SK-N-SH treated with all-trans-retinoic acid at 6 μM for 48 hours (cell line): Measurements from ENCODE around the gene KRT23.

Source experiments
- ATAC-seq: fragments of 200-7000 bp; cut with Tn5 transposase; 3 replicates; pipeline ENCODE4 v1.9.1; 2020; ENCODE audit warnings: mild to moderate bottlenecking, moderate library complexity
- ARNTL ChIP-seq: fragments of 450-650 bp; formaldehyde crosslinking; IDR thresholded peaks from 2 replicates; pipeline ENCODE4 v1.5.0; 2020; ENCODE audit warnings: low read depth, mild to moderate bottlenecking, moderate library complexity, borderline replicate concordance
- BACH2 ChIP-seq: fragments of 250-450 bp; sonication (Bioruptor Pico); IDR thresholded peaks from 2 replicates; pipeline ENCODE4 v1.9.0; 2021; ENCODE audit warnings: mild to moderate bottlenecking, borderline replicate concordance
- CSDC2 ChIP-seq: fragments of 250-450 bp; sonication (Bioruptor Pico); IDR thresholded peaks from 2 replicates; pipeline ENCODE4 v1.5.0; 2020; ENCODE audit warnings: mild to moderate bottlenecking, moderate library complexity
- ESRRG ChIP-seq: fragments of 250-450 bp; sonication (Bioruptor Pico); IDR thresholded peaks from 2 replicates; pipeline ENCODE4 v1.6.1; 2021; ENCODE audit warnings: mild to moderate bottlenecking
- GLIS3 ChIP-seq: fragments of 250-450 bp; sonication (Bioruptor Pico); IDR thresholded peaks from 2 replicates; pipeline ENCODE4 v1.5.0; 2020; ENCODE audit warnings: mild to moderate bottlenecking, moderate library complexity
- ISL1 ChIP-seq: fragments of 250-450 bp; sonication (Bioruptor Pico); IDR thresholded peaks from 2 replicates; pipeline ENCODE4 v2.1.2; 2022; ENCODE audit warnings: mild to moderate bottlenecking, moderate library complexity
- OSR1 ChIP-seq: fragments of 250-450 bp; sonication (Bioruptor Pico); IDR thresholded peaks from 2 replicates; pipeline ENCODE4 v1.8.0; 2022; ENCODE audit warnings: moderate library complexity, mild to moderate bottlenecking, inconsistent platforms
- PPARA ChIP-seq: fragments of 250-450 bp; sonication (Bioruptor Pico); IDR thresholded peaks from 2 replicates; pipeline ENCODE4 v1.5.0; 2020; ENCODE audit warnings: mild to moderate bottlenecking, borderline replicate concordance
- RARB ChIP-seq: fragments of 250-450 bp; sonication (Bioruptor Pico); IDR thresholded peaks from 2 replicates; pipeline ENCODE4 v1.8.0; 2021; ENCODE audit warnings: mild to moderate bottlenecking, moderate library complexity
- SNAI2 ChIP-seq: fragments of 250-450 bp; sonication (Bioruptor Pico); IDR thresholded peaks from 2 replicates; pipeline ENCODE4 v1.5.0; 2020; ENCODE audit warnings: mild to moderate bottlenecking, moderate library complexity
- TCF4 ChIP-seq: fragments of 250-450 bp; sonication (Bioruptor Pico); IDR thresholded peaks from 2 replicates; pipeline ENCODE4 v1.8.0; 2021; ENCODE audit warnings: mild to moderate bottlenecking, moderate library complexity, borderline replicate concordance
- TOX ChIP-seq: fragments of 250-450 bp; sonication (Bioruptor Pico); IDR thresholded peaks from 2 replicates; pipeline ENCODE4 v1.8.0; 2021; ENCODE audit warnings: mild to moderate bottlenecking, moderate library complexity, borderline replicate concordance
- ZC3H10 ChIP-seq: fragments of 250-450 bp; sonication (Bioruptor Pico); IDR thresholded peaks from 2 replicates; pipeline ENCODE4 v1.5.1; 2021; ENCODE audit warnings: mild to moderate bottlenecking, moderate library complexity
- ZFP3 ChIP-seq: fragments of 250-450 bp; sonication (Bioruptor Pico); IDR thresholded peaks from 2 replicates; pipeline ENCODE4 v1.5.0; 2020; ENCODE audit warnings: mild to moderate bottlenecking, moderate library complexity
- ZFP30 ChIP-seq: fragments of 450-650 bp; formaldehyde crosslinking; IDR thresholded peaks from 2 replicates; pipeline ENCODE4 v1.5.0; 2022; ENCODE audit warnings: mild to moderate bottlenecking, moderate library complexity
- ZNF565 ChIP-seq: fragments of 450-650 bp; formaldehyde crosslinking; conservative IDR thresholded peaks from 2 replicates; pipeline ENCODE4 v1.5.0; 2020; ENCODE audit warnings: low read depth, mild to moderate bottlenecking, moderate library complexity
- ZNF70 ChIP-seq: fragments of 450-650 bp; formaldehyde crosslinking; IDR thresholded peaks from 2 replicates; pipeline ENCODE4 v1.5.0; 2020; ENCODE audit warnings: mild to moderate bottlenecking, moderate library complexity
- ZNF8 ChIP-seq: fragments of 450-650 bp; formaldehyde crosslinking; IDR thresholded peaks from 2 replicates; pipeline ENCODE4 v1.5.0; 2020; ENCODE audit warnings: mild to moderate bottlenecking, moderate library complexity
- TF ChIP-seq, protein P1 (sequence below): fragments of 250-450 bp; sonication (Bioruptor Pico); IDR thresholded peaks from 2 replicates; pipeline ENCODE4 v1.5.1; 2020; ENCODE audit warnings: low read depth, mild to moderate bottlenecking, moderate library complexity
- TF ChIP-seq, protein P2 (sequence below): fragments of 250-450 bp; sonication (Bioruptor Pico); IDR thresholded peaks from 2 replicates; pipeline ENCODE4 v1.8.0; 2021; ENCODE audit warnings: low read depth, mild to moderate bottlenecking, moderate library complexity, borderline replicate concordance
- TF ChIP-seq, protein P3 (sequence below): fragments of 250-450 bp; sonication (Bioruptor Pico); IDR thresholded peaks from 2 replicates; pipeline ENCODE4 v1.5.1; 2021; ENCODE audit warnings: mild to moderate bottlenecking, moderate library complexity
- TF ChIP-seq, protein P4 (sequence below): fragments of 250-450 bp; sonication (Bioruptor Pico); IDR thresholded peaks from 2 replicates; pipeline ENCODE4 v1.5.0; 2020; ENCODE audit warnings: mild to moderate bottlenecking, moderate library complexity
- TF ChIP-seq, protein P5 (sequence below): fragments of 250-450 bp; sonication (Bioruptor Pico); IDR thresholded peaks from 2 replicates; pipeline ENCODE4 v1.8.0; 2020; ENCODE audit warnings: mild to moderate bottlenecking, moderate library complexity, borderline replicate concordance

KRT23 gene

DNA sequence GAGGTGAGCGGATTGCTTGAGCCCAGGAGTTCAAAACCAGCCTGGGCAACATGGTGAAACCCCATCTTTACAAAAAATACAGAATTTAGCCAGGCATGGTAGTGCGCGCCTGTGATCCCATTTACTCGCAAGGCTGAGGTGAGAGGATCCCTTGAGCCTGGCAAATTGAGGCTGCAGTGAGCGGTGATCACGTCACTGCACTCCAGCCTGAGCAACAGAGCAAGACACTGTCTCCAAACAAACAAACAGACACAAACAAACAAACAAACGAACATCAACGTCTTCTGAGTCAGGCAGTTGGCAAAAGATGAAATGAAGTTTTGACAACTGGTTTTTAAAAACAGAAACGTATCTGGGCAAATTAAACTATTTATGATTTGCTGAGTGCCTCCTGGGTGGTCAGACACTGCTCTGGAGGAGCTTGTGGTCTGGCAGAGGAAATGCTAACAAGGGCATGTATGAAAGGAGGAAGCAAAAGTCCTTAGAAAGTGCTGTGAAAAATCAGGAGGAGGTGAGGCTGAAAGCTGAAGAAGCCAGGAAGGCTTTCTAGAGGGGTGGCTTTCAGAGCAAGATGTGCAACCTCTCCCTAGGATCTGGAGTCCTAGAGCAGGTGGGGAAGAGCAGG lies 42.2 kb downstream of the KRT23 start:
- no peak for ATAC-seq
- TF ChIP-seq ISL1 (CRISPR knock-in tag) (no peak), TOX (no peak), SNAI2 (CRISPR knock-in tag) (no peak), PPARA (CRISPR knock-in tag) (no peak), ZC3H10 (no peak), ESRRG (CRISPR knock-in tag) (no peak), OSR1 (CRISPR knock-in tag) (no peak), ZFP30 (CRISPR knock-in tag) (no peak), RARB (CRISPR knock-in tag) (no peak), CSDC2 (CRISPR knock-in tag) (no peak), ZNF565 (CRISPR knock-in tag) (no peak), BACH2 (no peak), GLIS3 (CRISPR knock-in tag) (no peak), TCF4 (CRISPR knock-in tag) (no peak), ZNF8 (CRISPR knock-in tag) (no peak), ZFP3 (CRISPR knock-in tag) (no peak)
- TF ChIP-seq, protein P1, sequence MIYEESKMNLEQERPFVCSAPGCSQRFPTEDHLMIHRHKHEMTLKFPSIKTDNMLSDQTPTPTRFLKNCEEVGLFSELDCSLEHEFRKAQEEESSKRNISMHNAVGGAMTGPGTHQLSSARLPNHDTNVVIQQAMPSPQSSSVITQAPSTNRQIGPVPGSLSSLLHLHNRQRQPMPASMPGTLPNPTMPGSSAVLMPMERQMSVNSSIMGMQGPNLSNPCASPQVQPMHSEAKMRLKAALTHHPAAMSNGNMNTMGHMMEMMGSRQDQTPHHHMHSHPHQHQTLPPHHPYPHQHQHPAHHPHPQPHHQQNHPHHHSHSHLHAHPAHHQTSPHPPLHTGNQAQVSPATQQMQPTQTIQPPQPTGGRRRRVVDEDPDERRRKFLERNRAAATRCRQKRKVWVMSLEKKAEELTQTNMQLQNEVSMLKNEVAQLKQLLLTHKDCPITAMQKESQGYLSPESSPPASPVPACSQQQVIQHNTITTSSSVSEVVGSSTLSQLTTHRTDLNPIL = no peak
- TF ChIP-seq, protein P2, sequence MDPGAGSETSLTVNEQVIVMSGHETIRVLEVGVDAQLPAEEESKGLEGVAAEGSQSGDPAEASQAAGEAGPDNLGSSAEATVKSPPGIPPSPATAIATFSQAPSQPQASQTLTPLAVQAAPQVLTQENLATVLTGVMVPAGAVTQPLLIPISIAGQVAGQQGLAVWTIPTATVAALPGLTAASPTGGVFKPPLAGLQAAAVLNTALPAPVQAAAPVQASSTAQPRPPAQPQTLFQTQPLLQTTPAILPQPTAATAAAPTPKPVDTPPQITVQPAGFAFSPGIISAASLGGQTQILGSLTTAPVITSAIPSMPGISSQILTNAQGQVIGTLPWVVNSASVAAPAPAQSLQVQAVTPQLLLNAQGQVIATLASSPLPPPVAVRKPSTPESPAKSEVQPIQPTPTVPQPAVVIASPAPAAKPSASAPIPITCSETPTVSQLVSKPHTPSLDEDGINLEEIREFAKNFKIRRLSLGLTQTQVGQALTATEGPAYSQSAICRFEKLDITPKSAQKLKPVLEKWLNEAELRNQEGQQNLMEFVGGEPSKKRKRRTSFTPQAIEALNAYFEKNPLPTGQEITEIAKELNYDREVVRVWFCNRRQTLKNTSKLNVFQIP (CRISPR knock-in tag) = no peak
- TF ChIP-seq, protein P3, sequence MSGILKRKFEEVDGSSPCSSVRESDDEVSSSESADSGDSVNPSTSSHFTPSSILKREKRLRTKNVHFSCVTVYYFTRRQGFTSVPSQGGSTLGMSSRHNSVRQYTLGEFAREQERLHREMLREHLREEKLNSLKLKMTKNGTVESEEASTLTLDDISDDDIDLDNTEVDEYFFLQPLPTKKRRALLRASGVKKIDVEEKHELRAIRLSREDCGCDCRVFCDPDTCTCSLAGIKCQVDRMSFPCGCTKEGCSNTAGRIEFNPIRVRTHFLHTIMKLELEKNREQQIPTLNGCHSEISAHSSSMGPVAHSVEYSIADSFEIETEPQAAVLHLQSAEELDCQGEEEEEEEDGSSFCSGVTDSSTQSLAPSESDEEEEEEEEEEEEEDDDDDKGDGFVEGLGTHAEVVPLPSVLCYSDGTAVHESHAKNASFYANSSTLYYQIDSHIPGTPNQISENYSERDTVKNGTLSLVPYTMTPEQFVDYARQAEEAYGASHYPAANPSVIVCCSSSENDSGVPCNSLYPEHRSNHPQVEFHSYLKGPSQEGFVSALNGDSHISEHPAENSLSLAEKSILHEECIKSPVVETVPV (CRISPR knock-in tag) = no peak
- TF ChIP-seq, protein P4, sequence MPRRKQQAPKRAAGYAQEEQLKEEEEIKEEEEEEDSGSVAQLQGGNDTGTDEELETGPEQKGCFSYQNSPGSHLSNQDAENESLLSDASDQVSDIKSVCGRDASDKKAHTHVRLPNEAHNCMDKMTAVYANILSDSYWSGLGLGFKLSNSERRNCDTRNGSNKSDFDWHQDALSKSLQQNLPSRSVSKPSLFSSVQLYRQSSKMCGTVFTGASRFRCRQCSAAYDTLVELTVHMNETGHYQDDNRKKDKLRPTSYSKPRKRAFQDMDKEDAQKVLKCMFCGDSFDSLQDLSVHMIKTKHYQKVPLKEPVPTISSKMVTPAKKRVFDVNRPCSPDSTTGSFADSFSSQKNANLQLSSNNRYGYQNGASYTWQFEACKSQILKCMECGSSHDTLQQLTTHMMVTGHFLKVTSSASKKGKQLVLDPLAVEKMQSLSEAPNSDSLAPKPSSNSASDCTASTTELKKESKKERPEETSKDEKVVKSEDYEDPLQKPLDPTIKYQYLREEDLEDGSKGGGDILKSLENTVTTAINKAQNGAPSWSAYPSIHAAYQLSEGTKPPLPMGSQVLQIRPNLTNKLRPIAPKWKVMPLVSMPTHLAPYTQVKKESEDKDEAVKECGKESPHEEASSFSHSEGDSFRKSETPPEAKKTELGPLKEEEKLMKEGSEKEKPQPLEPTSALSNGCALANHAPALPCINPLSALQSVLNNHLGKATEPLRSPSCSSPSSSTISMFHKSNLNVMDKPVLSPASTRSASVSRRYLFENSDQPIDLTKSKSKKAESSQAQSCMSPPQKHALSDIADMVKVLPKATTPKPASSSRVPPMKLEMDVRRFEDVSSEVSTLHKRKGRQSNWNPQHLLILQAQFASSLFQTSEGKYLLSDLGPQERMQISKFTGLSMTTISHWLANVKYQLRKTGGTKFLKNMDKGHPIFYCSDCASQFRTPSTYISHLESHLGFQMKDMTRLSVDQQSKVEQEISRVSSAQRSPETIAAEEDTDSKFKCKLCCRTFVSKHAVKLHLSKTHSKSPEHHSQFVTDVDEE (CRISPR knock-in tag) = no peak

DNA sequence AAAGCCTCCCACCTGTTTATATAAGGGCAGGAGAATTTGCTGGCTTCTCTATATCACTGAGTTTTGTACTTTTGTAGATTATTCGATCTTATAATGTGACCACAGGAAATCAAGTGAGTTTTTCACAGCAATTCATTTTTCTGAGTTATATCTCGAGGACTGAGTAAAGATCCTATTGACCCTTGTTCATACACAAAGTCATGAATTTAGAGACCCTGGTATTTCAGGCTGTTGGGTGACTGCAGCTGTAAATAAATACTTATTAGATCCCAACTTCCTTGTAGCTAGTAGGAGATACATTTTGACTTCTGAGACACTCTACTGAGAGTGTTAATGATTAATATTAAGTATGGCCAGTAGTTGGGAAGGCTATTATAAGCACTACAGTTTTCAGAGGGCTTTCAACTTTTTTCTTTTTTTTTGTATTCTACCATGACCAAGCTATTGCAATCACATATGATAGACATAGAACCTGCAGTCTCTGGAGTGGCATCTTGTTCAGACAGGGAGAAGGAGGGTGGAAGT lies 49.2 kb downstream of the KRT23 start:
- no peak for ATAC-seq
- no peak for TF ChIP-seq ZNF8 (CRISPR knock-in tag)
- TF ChIP-seq SNAI2 (CRISPR knock-in tag) = no peak
- no peak for TF ChIP-seq PPARA (CRISPR knock-in tag)
- no peak for TF ChIP-seq ARNTL (CRISPR knock-in tag)
- TF ChIP-seq TCF4 (CRISPR knock-in tag) = no peak
- TF ChIP-seq RARB (CRISPR knock-in tag) = no peak
- no peak for TF ChIP-seq ZNF565 (CRISPR knock-in tag)
- no peak for TF ChIP-seq GLIS3 (CRISPR knock-in tag)
- TF ChIP-seq ISL1 (CRISPR knock-in tag) = no peak
- TF ChIP-seq ESRRG (CRISPR knock-in tag) = no peak
- no peak for TF ChIP-seq ZFP30 (CRISPR knock-in tag)
- TF ChIP-seq, protein P1 = no peak
- no peak for TF ChIP-seq ZNF70 (CRISPR knock-in tag)
- TF ChIP-seq BACH2 = no peak
- TF ChIP-seq, protein P2 (CRISPR knock-in tag) = no peak
- no peak for TF ChIP-seq ZFP3 (CRISPR knock-in tag)
- TF ChIP-seq OSR1 (CRISPR knock-in tag) = no peak
- TF ChIP-seq, protein P5, sequence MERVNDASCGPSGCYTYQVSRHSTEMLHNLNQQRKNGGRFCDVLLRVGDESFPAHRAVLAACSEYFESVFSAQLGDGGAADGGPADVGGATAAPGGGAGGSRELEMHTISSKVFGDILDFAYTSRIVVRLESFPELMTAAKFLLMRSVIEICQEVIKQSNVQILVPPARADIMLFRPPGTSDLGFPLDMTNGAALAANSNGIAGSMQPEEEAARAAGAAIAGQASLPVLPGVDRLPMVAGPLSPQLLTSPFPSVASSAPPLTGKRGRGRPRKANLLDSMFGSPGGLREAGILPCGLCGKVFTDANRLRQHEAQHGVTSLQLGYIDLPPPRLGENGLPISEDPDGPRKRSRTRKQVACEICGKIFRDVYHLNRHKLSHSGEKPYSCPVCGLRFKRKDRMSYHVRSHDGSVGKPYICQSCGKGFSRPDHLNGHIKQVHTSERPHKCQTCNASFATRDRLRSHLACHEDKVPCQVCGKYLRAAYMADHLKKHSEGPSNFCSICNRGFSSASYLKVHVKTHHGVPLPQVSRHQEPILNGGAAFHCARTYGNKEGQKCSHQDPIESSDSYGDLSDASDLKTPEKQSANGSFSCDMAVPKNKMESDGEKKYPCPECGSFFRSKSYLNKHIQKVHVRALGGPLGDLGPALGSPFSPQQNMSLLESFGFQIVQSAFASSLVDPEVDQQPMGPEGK (CRISPR knock-in tag) = no peak
- TF ChIP-seq, protein P4 (CRISPR knock-in tag) = no peak
